Neuronal stem cell (in vitro differentiated cells): ENCODE results near the gene SSTR5.

Experiments used
- DNase-seq: peaks from one replicate; pipeline ENCODE4 v3.0.0-alpha.2; 2013; ENCODE audit warnings: low spot score
- H2AFZ ChIP-seq: one replicate; pipeline ENCODE4 v1.6.1; 2013; ENCODE audit warnings: mild to moderate bottlenecking, low read length, inconsistent platforms
- H2AK5ac ChIP-seq: 2 replicates; pipeline ENCODE4 v1.6.1; 2013; ENCODE audit warnings: low read depth, mild to moderate bottlenecking, inconsistent platforms, low read length, moderate library complexity, mixed read lengths
- H2BK120ac ChIP-seq: 2 replicates; pipeline ENCODE4 v1.6.1; 2013; ENCODE audit warnings: low read depth, mild to moderate bottlenecking, inconsistent platforms, low read length, moderate library complexity, mixed read lengths
- H2BK12ac ChIP-seq: one replicate; pipeline ENCODE4 v1.6.1; 2013; ENCODE audit warnings: low read length, inconsistent platforms
- H2BK15ac ChIP-seq: 2 replicates; pipeline ENCODE4 v1.6.1; 2013; ENCODE audit warnings: mild to moderate bottlenecking, low read length, inconsistent platforms, mixed read lengths
- H2BK5ac ChIP-seq: one replicate; pipeline ENCODE4 v1.6.1; 2013; ENCODE audit warnings: inconsistent platforms, mild to moderate bottlenecking, low read length, moderate library complexity
- H3K14ac ChIP-seq: one replicate; pipeline ENCODE4 v1.6.1; 2013; ENCODE audit warnings: low read length, inconsistent platforms
- H3K18ac ChIP-seq: 2 replicates; pipeline ENCODE4 v1.6.1; 2013; ENCODE audit warnings: low read length, inconsistent platforms
- H3K23ac ChIP-seq: 2 replicates; pipeline ENCODE4 v1.6.1; 2013; ENCODE audit warnings: low read depth, mild to moderate bottlenecking, mixed read lengths, low read length, inconsistent platforms; ENCODE audit not compliant: poor library complexity
- H3K27ac ChIP-seq: replicated peaks from 3 replicates; pipeline ENCODE4 v1.5.1; 2013; ENCODE audit warnings: low read length, inconsistent platforms
- H3K27me3 ChIP-seq, 3 experiments: 2 replicates each; pipeline ENCODE4 v1.6.1; 2013; ENCODE audit warnings: low read length in 3 of 3, mild to moderate bottlenecking in 2 of 3, inconsistent platforms in 1 of 3, low read depth in 1 of 3, mixed read lengths in 1 of 3, moderate library complexity in 1 of 3; ENCODE audit not compliant: control insufficient read depth in 3 of 3, insufficient read depth in 3 of 3
- H3K36me3 ChIP-seq, 2 donors: replicated peaks in 1 of 2; 2 replicates each; pipeline ENCODE4 v1.6.1; 2013; ENCODE audit warnings: low read length in 2 of 2; ENCODE audit not compliant: control insufficient read depth in 2 of 2, insufficient read depth in 2 of 2
- H3K4ac ChIP-seq: 2 replicates; pipeline ENCODE4 v1.6.1; 2013; ENCODE audit warnings: inconsistent platforms, mild to moderate bottlenecking, low read length, moderate library complexity
- H3K4me1 ChIP-seq, 2 donors: 1 replicate in 1 of 2; 2 replicates in 1 of 2; pipeline ENCODE4 v1.6.1; 2013; ENCODE audit warnings: low read length in 2 of 2, low read depth in 1 of 2; ENCODE audit not compliant: control insufficient read depth in 2 of 2, insufficient read depth in 1 of 2
- H3K4me2 ChIP-seq: one replicate; pipeline ENCODE4 v1.6.1; 2013; ENCODE audit warnings: mild to moderate bottlenecking, low read length, inconsistent platforms; ENCODE audit not compliant: insufficient read depth, poor library complexity, severe bottlenecking
- H3K4me3 ChIP-seq, 2 donors: 2 replicates each; pipeline ENCODE4 v1.5.1; 2013; ENCODE audit warnings: low read length in 2 of 2, mild to moderate bottlenecking in 2 of 2, inconsistent platforms in 1 of 2, moderate library complexity in 1 of 2
- H3K79me1 ChIP-seq: one replicate; pipeline ENCODE4 v1.6.1; 2013; ENCODE audit warnings: low read depth, mild to moderate bottlenecking, inconsistent platforms, low read length, moderate library complexity
- H3K9ac ChIP-seq: one replicate; pipeline ENCODE4 v1.6.1; 2013; ENCODE audit warnings: mild to moderate bottlenecking, low read depth, low read length, inconsistent platforms; ENCODE audit not compliant: poor library complexity
- H3K9me3 ChIP-seq, 2 donors: replicated peaks in 1 of 2; 2 replicates each; pipeline versions ENCODE3 to v1.6.1; 2013; ENCODE audit warnings: low read length in 2 of 2, mild to moderate bottlenecking in 2 of 2, inconsistent platforms in 1 of 2, low read depth in 1 of 2, mixed read lengths in 1 of 2, moderate library complexity in 1 of 2; ENCODE audit not compliant: control insufficient read depth in 2 of 2, insufficient read depth in 1 of 2
- H4K8ac ChIP-seq: one replicate; pipeline ENCODE4 v1.6.1; 2013; ENCODE audit warnings: low read depth, mild to moderate bottlenecking, inconsistent platforms, low read length, moderate library complexity
- H4K91ac ChIP-seq: one replicate; pipeline ENCODE4 v1.6.1; 2013; ENCODE audit warnings: low read length, low read depth, mild to moderate bottlenecking, inconsistent platforms; ENCODE audit not compliant: poor library complexity
- WGBS, 2 donors: extraction: QIAGEN DNeasy Blood & Tissue Kit; methylation state at CpG; one replicate each; pipeline ENCODE4 v1.1.7; 2013; ENCODE audit warnings: missing lambda C conversion rate in 2 of 2, mixed read lengths in 1 of 2; ENCODE audit not compliant: insufficient read length in 2 of 2, insufficient replicate concordance in 1 of 2; ENCODE audit errors: extremely low coverage in 2 of 2; 5-methylcytosine and 5-hydroxymethylcytosine counted together

The SSTR5 gene

DNA sequence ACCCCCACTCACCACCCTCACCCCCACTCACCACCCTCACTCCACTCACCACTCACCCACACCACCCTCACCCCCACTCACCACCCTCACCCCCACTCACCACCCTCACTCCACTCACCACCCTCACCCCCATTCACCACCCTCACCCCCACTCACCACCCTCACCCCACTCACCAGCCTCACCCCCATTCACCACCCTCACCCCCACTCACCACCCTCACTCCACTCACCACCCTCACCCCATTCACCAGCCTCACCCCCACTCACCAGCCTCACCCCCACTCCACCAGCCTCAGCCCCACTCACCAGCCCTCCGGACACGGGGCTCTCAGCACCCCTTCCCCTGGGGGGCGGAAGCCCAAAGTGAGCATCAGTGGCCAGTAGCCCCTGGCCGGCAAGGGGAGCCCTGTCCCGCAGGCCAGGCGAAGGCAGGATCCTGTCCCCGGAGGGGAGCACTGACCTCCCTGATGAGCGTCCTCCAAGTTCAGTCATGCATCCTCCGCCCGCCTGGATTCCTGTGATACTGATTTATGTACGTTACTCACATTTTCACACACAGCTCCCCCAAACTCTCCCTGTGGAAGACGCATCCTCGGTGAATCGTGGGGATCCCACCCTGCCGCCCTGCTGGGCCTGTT is 41.5 kb downstream of the SSTR5 start:
- Histone ChIP-seq H3K4me2 (no peak overlapping the region), H3K4me1 (peaks cover 2% of the 10 kb centered on the region in 2 donors), H2BK5ac (no peak overlapping the region), H3K4ac (no peak overlapping the region), H2BK120ac (no peak overlapping the region), H3K27ac (no peak overlapping the region), H3K18ac (peak overlapping the region; percentile 57), H3K4me3 (no peak overlapping the region), H2AK5ac (peak overlapping the region; percentile 61), H3K9ac (no peak overlapping the region), H3K27me3 (peaks cover 0 to 60% (median 0%) of the 10 kb centered on the region in 3 experiments), H2AFZ (no peak overlapping the region), H4K8ac (no peak overlapping the region), H4K91ac (no peak overlapping the region), H3K36me3 (no peaks in the 10 kb centered on the region), H3K79me1 (no peaks in the 10 kb centered on the region), H2BK15ac (no peak overlapping the region), H3K14ac (no peak overlapping the region), H3K23ac (no peak overlapping the region), H3K9me3 (no peaks in the 10 kb centered on the region), H2BK12ac (no peak overlapping the region)
- no CpG with 5 or more reads among the region's 15 CpGs for WGBS, 2 donors
- DNase-seq, result no peak

DNA sequence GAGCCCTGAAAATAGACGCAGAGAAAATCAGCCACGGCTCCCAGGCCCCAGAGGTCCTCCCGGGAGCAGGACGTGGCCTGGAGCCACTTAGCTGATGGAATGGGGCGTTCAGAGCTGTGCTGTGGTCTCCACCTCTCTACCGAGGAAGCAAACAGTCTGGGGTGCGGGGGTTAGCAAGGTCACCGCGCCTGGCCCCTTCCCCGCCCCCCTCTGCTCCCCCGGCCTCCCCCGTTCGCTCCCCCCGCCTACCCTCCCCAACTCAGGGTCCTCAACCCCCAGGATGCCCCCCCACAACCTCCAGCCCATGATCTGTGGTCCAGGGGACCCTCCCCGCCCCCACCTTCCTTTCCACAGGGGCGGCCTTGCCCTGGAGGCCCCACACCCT is 44.1 kb downstream of the SSTR5 start:
- no peaks in the 10 kb centered on the region for H3K9me3 ChIP-seq
- peaks cover 0 to 46% (median 0%) of the 10 kb centered on the region in 3 experiments for H3K27me3 ChIP-seq
- WGBS, 2 donors, result no CpG with 5 or more reads among the region's 16 CpGs
- no peak overlapping the region for H2BK120ac ChIP-seq
- no peak overlapping the region for H3K4me2 ChIP-seq
- no peak for DNase-seq
- peak overlapping the region; percentile 76 for H3K4ac ChIP-seq
- no peak overlapping the region for H3K27ac ChIP-seq
- H3K9ac ChIP-seq, result no peak overlapping the region
- H2BK5ac ChIP-seq, result no peak overlapping the region
- H2BK12ac ChIP-seq, result peak overlapping the region; percentile 88
- H2AFZ ChIP-seq, result no peak overlapping the region
- H3K18ac ChIP-seq, result peak overlapping the region; percentile 74
- peak overlapping the region; percentile 56 for H3K14ac ChIP-seq
- peaks cover 8 to 15% of the 10 kb centered on the region in 2 donors for H3K4me1 ChIP-seq
- H3K79me1 ChIP-seq, result no peaks in the 10 kb centered on the region
- H3K4me3 ChIP-seq, result no peak overlapping the region
- peak overlapping the region; percentile 99 for H2AK5ac ChIP-seq
- H3K23ac ChIP-seq, result no peak overlapping the region
- H4K91ac ChIP-seq, result no peak overlapping the region
- peak overlapping the region; percentile 85 for H2BK15ac ChIP-seq
- no peak overlapping the region for H4K8ac ChIP-seq
- H3K36me3 ChIP-seq, result no peaks in the 10 kb centered on the region

DNA sequence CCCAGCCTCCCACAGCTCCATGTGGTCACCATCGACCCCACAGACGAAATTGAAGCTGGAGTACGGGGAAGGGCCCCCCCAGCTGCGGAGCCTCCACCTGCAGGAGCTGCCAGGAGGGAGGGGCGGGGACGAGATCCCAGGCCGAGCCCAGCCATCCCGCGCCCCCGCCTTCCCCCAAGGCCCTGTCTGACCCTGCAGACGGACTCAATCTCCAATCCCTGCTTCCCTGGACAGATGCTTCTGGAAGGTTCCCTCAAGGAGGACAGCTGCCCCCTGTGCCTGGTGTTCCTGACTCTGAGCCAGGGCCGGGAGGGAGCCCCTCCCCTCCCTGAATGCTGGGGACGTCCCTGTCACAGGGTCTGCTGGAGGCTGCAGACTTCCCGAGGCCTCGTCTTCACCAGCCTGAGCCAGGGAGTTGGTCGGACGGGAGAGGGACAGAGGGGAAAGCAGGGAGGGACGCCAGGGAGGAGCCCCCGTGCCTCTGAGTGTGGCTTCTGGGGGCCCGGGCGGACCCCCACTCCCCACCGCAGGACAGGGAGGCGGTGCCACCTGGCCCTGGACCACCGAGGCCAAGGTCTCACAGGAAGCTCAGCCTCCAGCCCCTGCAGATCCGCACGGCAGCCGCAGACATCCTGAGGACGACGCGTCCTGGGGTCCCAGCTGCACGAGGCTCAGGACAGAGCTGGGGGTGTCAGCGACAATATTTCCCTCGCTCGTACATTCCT is 44.8 kb downstream of the SSTR5 start:
- Histone ChIP-seq H2BK15ac (peak overlapping the region; percentile 85), H3K9me3 (no peaks in the 10 kb centered on the region), H3K4me1 (peaks cover 8 to 19% of the 10 kb centered on the region in 2 donors), H3K36me3 (no peaks in the 10 kb centered on the region), H2BK12ac (peak overlapping the region; percentile 88), H2BK5ac (no peak overlapping the region), H3K4ac (peak overlapping the region; percentile 76), H3K18ac (peak overlapping the region; percentile 74), H4K91ac (no peak overlapping the region), H3K23ac (no peak overlapping the region), H3K4me3 (no peak overlapping the region), H3K9ac (peak overlapping the region; percentile 70), H3K79me1 (no peaks in the 10 kb centered on the region), H3K27ac (no peak overlapping the region), H3K4me2 (no peak overlapping the region), H2BK120ac (no peak overlapping the region), H2AFZ (peak overlapping the region; percentile 21), H3K27me3 (peaks cover 0 to 44% (median 0%) of the 10 kb centered on the region in 3 experiments), H3K14ac (peak overlapping the region; percentile 17), H4K8ac (no peak overlapping the region), H2AK5ac (peak overlapping the region; percentile 99)
- no peak for DNase-seq
- no CpG with 5 or more reads among the region's 34 CpGs for WGBS, 2 donors

DNA sequence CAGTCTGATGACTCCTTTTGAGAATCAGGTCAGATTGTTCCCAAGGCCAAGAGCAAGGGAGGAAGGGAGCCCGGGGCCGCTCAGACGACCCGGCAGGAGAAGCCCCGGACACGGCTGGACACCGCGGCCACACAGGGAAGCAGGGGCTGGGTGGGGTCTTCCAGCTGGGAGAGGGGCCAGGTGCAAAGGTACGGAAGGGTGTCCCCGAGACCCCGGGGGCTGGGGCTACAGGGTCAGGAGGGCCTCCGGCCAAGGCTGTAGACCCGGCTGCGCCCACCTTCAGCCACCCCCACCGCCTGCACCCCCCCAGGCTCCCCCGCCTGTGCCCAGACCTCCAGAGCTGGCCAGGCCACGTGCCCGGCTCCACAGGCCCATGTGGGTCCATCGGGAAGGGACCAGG is 45.4 kb downstream of the SSTR5 start:
- Histone ChIP-seq H2BK120ac (no peak overlapping the region), H3K18ac (peak overlapping the region; percentile 11), H2AK5ac (peak overlapping the region; percentile 86), H4K8ac (no peak overlapping the region), H2BK12ac (no peak overlapping the region), H3K4me3 (no peak overlapping the region), H3K4ac (no peak overlapping the region), H3K27ac (no peak overlapping the region), H3K36me3 (no peaks in the 10 kb centered on the region), H2BK15ac (peak overlapping the region; percentile 81), H2BK5ac (no peak overlapping the region), H3K9me3 (no peaks in the 10 kb centered on the region), H3K27me3 (peaks cover 0 to 44% (median 0%) of the 10 kb centered on the region in 3 experiments), H3K4me2 (no peak overlapping the region), H3K23ac (peak overlapping the region; percentile 16), H3K14ac (no peak overlapping the region), H2AFZ (no peak overlapping the region), H3K79me1 (no peaks in the 10 kb centered on the region), H4K91ac (no peak overlapping the region), H3K4me1 (peaks cover 6 to 19% of the 10 kb centered on the region in 2 donors), H3K9ac (no peak overlapping the region)
- no CpG with 5 or more reads among the region's 19 CpGs for WGBS, 2 donors
- no peak for DNase-seq
